HUES64 (cell line): ENCODE data around the gene KRT1.

Experiments
- H3K27ac ChIP-seq: 2 replicates; pipeline ENCODE4 v1.7.0; 2013; ENCODE audit warnings: low read depth, low read length, inconsistent platforms
- H3K27me3 ChIP-seq: 2 replicates; pipeline ENCODE4 v1.6.1; 2013; ENCODE audit warnings: mild to moderate bottlenecking, low read length; ENCODE audit not compliant: insufficient read depth
- H3K36me3 ChIP-seq: 2 replicates; pipeline ENCODE4 v1.6.1; 2013; ENCODE audit warnings: mild to moderate bottlenecking, low read length; ENCODE audit not compliant: insufficient read depth
- H3K4me1 ChIP-seq: 2 replicates; pipeline ENCODE4 v1.6.1; 2013; ENCODE audit warnings: mild to moderate bottlenecking, low read length, moderate library complexity; ENCODE audit not compliant: insufficient read depth
- H3K4me3 ChIP-seq: 2 replicates; pipeline ENCODE4 v1.5.1; 2013; ENCODE audit warnings: mild to moderate bottlenecking, low read length, moderate library complexity
- H3K9ac ChIP-seq: 2 replicates; pipeline ENCODE4 v1.6.1; 2013; ENCODE audit warnings: mild to moderate bottlenecking, low read depth, low read length
- H3K9me3 ChIP-seq: 2 replicates; pipeline ENCODE4 v1.6.1; 2013; ENCODE audit warnings: low read depth, low read length; ENCODE audit not compliant: insufficient read depth
- WGBS: fragments of 150-250, 120-280 bp; methylation state at CpG from one replicate; pipeline ENCODE4 v1.1.7; 2013; ENCODE audit warnings: missing lambda C conversion rate; 5-methylcytosine and 5-hydroxymethylcytosine counted together

The KRT1 gene

DNA sequence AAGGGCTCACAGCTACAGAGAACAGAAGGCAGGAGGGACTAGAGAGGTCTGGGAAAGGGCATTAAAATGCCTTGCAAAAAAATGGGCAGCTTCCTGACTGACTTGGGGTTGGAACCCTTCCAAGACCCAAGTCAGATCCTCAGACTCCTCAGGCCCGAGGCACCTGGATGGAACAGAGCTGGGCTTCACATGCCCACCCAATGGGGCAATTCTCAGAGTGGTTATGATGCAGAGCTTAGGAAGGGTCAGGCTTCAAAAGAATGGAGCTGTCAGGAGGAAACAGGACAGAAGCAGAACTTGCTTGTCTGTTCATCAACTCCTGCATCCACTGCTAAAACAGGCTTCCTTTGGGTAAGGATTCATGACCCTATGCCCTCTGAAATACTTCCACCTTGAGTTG, 9.7 kb upstream of the KRT1 start:
- Histone ChIP-seq H3K4me3 (no peak overlapping the region), H3K9me3 (no peaks in the 10 kb centered on the region), H3K27me3 (peaks cover 59% of the 10 kb centered on the region), H3K9ac (no peak overlapping the region), H3K36me3 (no peaks in the 10 kb centered on the region), H3K4me1 (0 out of 2 replicates have a peak, but pooled peaks cover 2% of the 10 kb centered on the region), H3K27ac (no peak overlapping the region)
- WGBS = 100% methylated on average over 1 of the region's 1 CpG

- no peak overlapping the region for H3K27ac ChIP-seq
- H3K9me3 ChIP-seq = no peaks in the 10 kb centered on the region
- no peak overlapping the region for H3K9ac ChIP-seq
- H3K4me1 ChIP-seq = 0 out of 2 replicates have a peak, but pooled peaks cover 2% of the 10 kb centered on the region
- no peaks in the 10 kb centered on the region for H3K36me3 ChIP-seq
- no peak overlapping the region for H3K4me3 ChIP-seq
- peaks cover 59% of the 10 kb centered on the region for H3K27me3 ChIP-seq
Observed at GRCh38 chr12:52689239-52689638, 9.0 kb upstream of the KRT1 start.

DNA sequence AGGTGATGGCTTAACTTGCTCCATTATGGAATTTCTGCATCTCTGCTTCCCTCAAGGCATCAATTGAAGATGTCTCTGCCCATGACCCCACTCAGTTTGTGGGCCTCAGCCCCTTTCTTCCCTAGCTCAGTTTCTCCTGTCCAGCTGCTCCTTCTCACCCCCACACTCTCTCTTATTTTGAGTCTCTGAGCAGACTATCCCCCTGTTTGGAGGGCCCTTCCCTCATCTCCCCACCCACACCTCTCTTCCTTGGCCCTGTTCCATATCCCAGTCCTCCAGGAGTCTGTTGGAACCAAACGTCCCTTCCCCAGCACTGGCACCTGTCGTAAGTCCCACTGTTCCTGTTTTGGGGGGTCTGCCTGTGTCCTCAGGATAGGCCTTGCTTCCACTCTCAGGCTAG, 8.3 kb upstream of the KRT1 start:
- peaks cover 59% of the 10 kb centered on the region for H3K27me3 ChIP-seq

DNA sequence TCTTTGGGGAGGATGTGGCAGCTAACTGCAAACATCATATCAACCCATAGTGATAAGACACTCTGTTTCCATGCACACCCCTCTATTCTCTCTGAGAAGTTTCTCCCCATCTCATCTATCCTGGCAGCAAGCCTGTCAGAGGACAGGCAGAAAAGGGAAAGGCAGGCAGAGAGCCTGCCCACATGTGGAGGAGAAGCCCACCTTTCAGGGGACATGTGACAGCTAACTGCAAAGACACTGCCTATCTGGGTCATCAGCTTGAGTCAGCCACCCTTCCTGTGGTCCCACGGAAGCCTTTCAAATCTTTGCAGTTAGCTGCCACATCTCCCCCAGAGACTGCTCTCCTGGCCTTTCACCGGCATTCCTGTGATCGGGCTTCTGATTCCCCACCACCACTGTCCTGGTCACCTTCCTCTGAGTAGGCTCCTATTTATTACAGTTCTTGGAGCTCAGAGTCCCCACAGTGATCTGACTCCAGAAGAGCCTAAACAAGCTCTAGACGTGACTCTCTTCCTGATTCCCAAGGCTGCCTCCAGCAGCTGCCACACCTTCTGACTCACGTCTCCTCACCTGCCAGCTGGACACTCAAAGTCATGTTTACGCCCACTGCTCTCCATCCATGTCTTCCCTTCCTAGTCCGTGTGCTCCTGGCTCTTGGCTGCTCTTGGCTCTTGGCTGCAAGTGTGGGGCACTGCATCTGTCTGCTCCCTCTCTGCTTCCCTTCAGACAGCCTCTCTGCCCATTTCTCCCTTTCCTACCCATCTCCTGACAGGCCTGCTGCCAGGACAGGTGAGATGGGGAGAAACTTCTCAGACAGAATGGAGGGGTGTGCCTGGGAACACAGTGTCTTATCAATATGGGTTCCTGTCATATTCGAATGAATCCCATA, 7.5 kb upstream of the KRT1 start:
- H3K27ac ChIP-seq = no peak overlapping the region
- no peak overlapping the region for H3K4me3 ChIP-seq
- 84% methylated on average over 7 of the region's 8 CpGs for WGBS
- peaks cover 55% of the 10 kb centered on the region for H3K27me3 ChIP-seq
- 0 out of 2 replicates have a peak, but pooled peaks cover 2% of the 10 kb centered on the region for H3K4me1 ChIP-seq
- H3K9ac ChIP-seq = no peak overlapping the region
- H3K9me3 ChIP-seq = no peaks in the 10 kb centered on the region
- H3K36me3 ChIP-seq = no peaks in the 10 kb centered on the region

More for the DNA sequence above, 8.3 kb upstream of the KRT1 start:
- Histone ChIP-seq H3K36me3 (no peaks in the 10 kb centered on the region), H3K4me1 (0 out of 2 replicates have a peak, but pooled peaks cover 2% of the 10 kb centered on the region), H3K9ac (no peak overlapping the region), H3K9me3 (no peaks in the 10 kb centered on the region), H3K27ac (no peak overlapping the region), H3K4me3 (no peak overlapping the region)
- WGBS = 87% methylated on average over 2 of the region's 2 CpGs

- 85% methylated on average over 9 of the region's 9 CpGs for WGBS
- H3K4me3 ChIP-seq = no peak overlapping the region
- H3K27me3 ChIP-seq = peaks cover 47% of the 10 kb centered on the region
- H3K27ac ChIP-seq = no peak overlapping the region
- no peak overlapping the region for H3K9ac ChIP-seq
- 0 out of 2 replicates have a peak, but pooled peaks cover 2% of the 10 kb centered on the region for H3K4me1 ChIP-seq
- H3K9me3 ChIP-seq = no peaks in the 10 kb centered on the region
- no peaks in the 10 kb centered on the region for H3K36me3 ChIP-seq
Observed at GRCh38 chr12:52686756-52687487, 6.7 kb upstream of the KRT1 start.

GRCh38 chr12:52686063-52686462, 5.9 kb upstream of the KRT1 start:
- 96% methylated on average over 3 of the region's 3 CpGs for WGBS
- H3K27me3 ChIP-seq = peaks cover 38% of the 10 kb centered on the region

DNA sequence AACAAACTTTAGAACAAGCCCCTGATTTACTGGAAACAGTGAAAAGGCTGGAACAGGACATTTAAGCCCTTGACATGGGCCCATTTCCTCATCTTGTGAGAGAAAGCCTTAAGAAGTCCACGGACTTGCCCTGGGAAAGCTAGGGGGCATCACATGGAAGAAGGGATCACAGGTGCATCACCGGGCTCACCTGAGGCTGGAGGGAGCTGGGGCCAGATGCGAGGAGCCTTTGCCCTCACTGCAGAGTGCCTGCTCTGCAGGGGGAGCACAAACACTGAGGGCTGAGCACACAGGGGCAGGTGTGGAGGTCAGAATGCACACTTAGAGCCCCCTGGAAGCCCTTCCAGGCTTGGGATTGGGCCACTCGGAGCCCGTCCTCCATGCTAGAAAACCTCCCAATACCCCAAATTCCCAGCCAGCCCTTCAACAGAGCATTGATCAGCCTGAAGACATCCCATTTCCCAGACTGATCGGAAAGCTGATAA, 5.2 kb upstream of the KRT1 start:
- Histone ChIP-seq H3K9me3 (no peaks in the 10 kb centered on the region), H3K4me3 (no peak overlapping the region), H3K9ac (no peak overlapping the region), H3K4me1 (no peaks in the 10 kb centered on the region), H3K27me3 (peaks cover 35% of the 10 kb centered on the region), H3K27ac (no peak overlapping the region), H3K36me3 (no peaks in the 10 kb centered on the region)
- WGBS = 82% methylated on average over 6 of the region's 6 CpGs

More at GRCh38 chr12:52686063-52686462, 5.9 kb upstream of the KRT1 start:
- Histone ChIP-seq H3K4me3 (no peak overlapping the region), H3K9ac (no peak overlapping the region), H3K27ac (no peak overlapping the region), H3K4me1 (0 out of 2 replicates have a peak, but pooled peaks cover 2% of the 10 kb centered on the region), H3K9me3 (no peaks in the 10 kb centered on the region), H3K36me3 (no peaks in the 10 kb centered on the region)

DNA sequence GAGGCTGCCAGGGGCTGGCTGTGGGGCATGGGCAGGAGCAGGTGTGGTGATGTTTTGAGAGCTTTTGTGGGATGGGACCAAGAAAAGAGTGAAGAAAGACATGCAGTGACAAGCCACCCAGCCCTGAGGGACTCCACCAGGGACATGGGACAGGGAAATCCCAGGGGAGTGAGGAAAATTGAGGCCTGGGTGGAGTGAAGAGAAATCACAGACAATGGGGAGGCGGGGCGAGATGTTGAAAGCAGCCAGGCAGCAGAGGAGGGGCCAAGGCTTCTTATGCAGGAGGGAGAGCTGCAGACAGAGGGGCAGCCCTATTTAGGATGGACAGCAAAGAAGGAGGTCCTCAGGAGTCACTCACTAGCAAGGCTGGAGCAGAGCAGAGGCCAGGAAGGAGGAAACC, 4.2 kb upstream of the KRT1 start:
- H3K27ac ChIP-seq = no peak overlapping the region
- H3K9me3 ChIP-seq = no peaks in the 10 kb centered on the region
- no peaks in the 10 kb centered on the region for H3K4me1 ChIP-seq
- H3K9ac ChIP-seq = no peak overlapping the region
- 74% methylated on average over 2 of the region's 2 CpGs for WGBS
- H3K27me3 ChIP-seq = peaks cover 28% of the 10 kb centered on the region; the same call in 1 of the 2 replicates
- H3K36me3 ChIP-seq = no peaks in the 10 kb centered on the region
- no peak overlapping the region for H3K4me3 ChIP-seq

DNA sequence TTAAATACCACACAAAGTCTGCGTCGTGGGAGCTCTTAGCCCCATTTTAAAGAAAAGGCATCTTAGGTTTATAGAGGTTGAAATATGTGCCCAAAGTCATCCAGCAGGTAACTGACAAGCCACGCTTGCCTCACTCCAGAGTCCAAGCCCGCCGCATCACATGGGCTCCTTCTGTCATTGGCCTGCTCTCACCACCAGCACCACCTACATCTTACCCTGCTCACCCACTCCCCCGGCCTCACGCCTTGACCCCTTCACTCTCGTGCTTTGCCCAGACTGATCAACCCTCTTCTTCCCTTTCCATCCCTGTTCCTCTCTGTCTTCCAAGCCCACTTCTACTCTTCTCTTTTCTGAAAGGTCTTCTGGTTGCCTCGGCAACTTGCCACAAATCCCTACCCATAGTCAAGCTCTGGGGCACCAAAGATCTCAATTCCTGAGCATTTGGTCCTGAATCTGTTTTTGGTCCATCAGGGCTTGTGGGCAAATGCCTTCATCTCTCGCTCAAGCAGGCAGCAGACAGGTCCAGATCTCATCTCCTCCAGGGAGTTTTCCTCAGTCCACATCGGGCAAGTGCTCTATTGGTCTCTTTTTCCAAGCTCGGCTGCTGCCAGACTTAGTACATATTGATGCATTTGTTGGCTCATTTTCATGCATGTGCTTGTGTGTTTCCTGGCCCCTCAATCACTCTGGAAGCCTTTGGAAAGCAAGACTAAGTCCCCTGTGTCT, 3.5 kb upstream of the KRT1 start:
- no peak overlapping the region for H3K9ac ChIP-seq
- no peaks in the 10 kb centered on the region for H3K9me3 ChIP-seq
- no peak overlapping the region for H3K4me3 ChIP-seq
- no peaks in the 10 kb centered on the region for H3K36me3 ChIP-seq
- peaks cover 26% of the 10 kb centered on the region; the same call in 1 of the 2 replicates for H3K27me3 ChIP-seq
- 85% methylated on average over 12 of the region's 12 CpGs for WGBS
- H3K27ac ChIP-seq = no peak overlapping the region
- H3K4me1 ChIP-seq = no peaks in the 10 kb centered on the region

DNA sequence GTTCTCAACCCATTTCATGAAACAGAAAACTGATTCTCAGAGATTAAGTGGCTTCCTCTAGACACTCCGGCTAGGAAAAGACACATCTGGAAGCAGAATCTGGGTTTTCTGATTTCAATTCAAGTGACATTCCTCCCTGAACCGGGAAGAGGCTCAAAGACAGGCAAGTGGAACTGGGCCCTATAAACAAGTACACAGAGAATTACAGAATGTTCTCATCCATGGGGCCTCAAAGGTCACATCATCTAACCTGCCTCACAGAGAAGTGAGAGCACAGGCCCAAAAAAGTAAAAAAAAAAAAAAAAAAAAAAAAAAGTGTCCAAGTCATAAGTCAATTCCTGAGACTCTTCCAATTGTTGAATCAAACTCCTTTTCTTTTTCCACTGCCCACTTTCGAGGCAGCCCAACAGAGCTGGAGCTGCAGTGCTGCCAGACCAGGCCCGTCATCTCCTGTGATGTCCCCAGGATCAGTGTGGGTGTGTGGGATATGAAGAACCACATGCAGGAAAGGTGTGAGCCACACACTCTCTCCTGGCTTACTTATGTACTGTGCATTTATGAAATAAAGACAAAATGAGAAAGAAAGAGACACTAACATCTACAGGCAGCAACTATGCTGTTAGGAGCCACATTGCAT, 2.8 kb upstream of the KRT1 start:
- WGBS = 90% methylated on average over 4 of the region's 4 CpGs
- H3K4me1 ChIP-seq = no peaks in the 10 kb centered on the region
- H3K9me3 ChIP-seq = no peaks in the 10 kb centered on the region
- H3K27ac ChIP-seq = no peak overlapping the region
- H3K36me3 ChIP-seq = no peaks in the 10 kb centered on the region
- no peak overlapping the region for H3K9ac ChIP-seq
- H3K27me3 ChIP-seq = peaks cover 19% of the 10 kb centered on the region; the same call in 1 of the 2 replicates
- H3K4me3 ChIP-seq = no peak overlapping the region
